Measurements from ENCODE around the gene DRD4. TPM values are rescaled to one million over a fixed set of nuclear protein-coding genes. Genes with fewer than 3 reads are reported as not detected.

The DRD4 gene
- total and polyA plus RNA-seq, 2 of the 13 experiments (the other 11 are each of a cell fraction or from before 2014, with no cell fraction given), result 0.09 to 0.13 TPM

- TF ChIP-seq ZZZ3 (CRISPR knock-in tag; IDR thresholded peaks at IDR 0.05; ENCODE audit: borderline replicate concordance) (no peak), FOXP1 (IDR thresholded peaks at IDR 0.05) (no peak), FOXP1 (CRISPR knock-in tag; IDR thresholded peaks at IDR 0.05) (no peak), ISL2 (CRISPR knock-in tag; IDR thresholded peaks at IDR 0.05) (no peak), HHEX (CRISPR knock-in tag; IDR thresholded peaks at IDR 0.05) (no peak), FIP1L1 (IDR thresholded peaks at IDR 0.05; ENCODE audit: borderline replicate concordance, insufficient read depth, low read depth, low read length) (no peak), ETV6 (CRISPR knock-in tag; conservative IDR thresholded peaks at IDR 0.05) (no peak), ZNF280D (CRISPR knock-in tag; IDR thresholded peaks at IDR 0.05) (no peak), ELF4 (CRISPR knock-in tag; IDR thresholded peaks at IDR 0.05; ENCODE audit: borderline replicate concordance) (no peak), ZNF691 (CRISPR knock-in tag; IDR thresholded peaks at IDR 0.05; ENCODE audit: borderline replicate concordance, low read depth) (no peak), ETV5 (CRISPR knock-in tag; IDR thresholded peaks at IDR 0.05; ENCODE audit: borderline replicate concordance) (no peak), ZNF674 (CRISPR knock-in tag; IDR thresholded peaks at IDR 0.05; ENCODE audit: low read depth) (no peak)
Measured at GRCh38 chr11:674406-674805, 37.3 kb downstream of the DRD4 start (continued).

Data from HepG2 (cell line).